GM11168 (cell line): ENCODE measurements around the gene PLEKHF1.
"Not testable (repeated sequence)": the region's sequence is repeated elsewhere in the genome, so short reads cannot be mapped to it uniquely, and the experiment has no call there.

Source experiments
- in situ Hi-C: fragments of 300-500 bp; cut with MboI; formaldehyde crosslinking; loops from one replicate; pipeline ENCODE4 v1.12.0; 2022; ENCODE audit warnings: low sequenced_read_pairs; ENCODE audit not compliant: unreplicated experiment

PLEKHF1 gene

GRCh38 chr19:29662604-29663404 lies 2.5 kb upstream of the PLEKHF1 start:
- in situ Hi-C loops, result loop anchor here (5.0 kb wide), 1 partner anchor 36 kb away; no protein-coding TSS in a partner anchor

GRCh38 chr19:29663861-29664752 lies 1.2 kb upstream of the PLEKHF1 start:
- in situ Hi-C loops, result loop anchor here (5.0 kb wide), 1 partner anchor 37 kb away; no protein-coding TSS in a partner anchor

GRCh38 chr19:29664753-29665214 lies 477 bp upstream of the PLEKHF1 start:
- in situ Hi-C loops, result loop anchor here (5.0 kb wide), 1 partner anchor 37 kb away; no protein-coding TSS in a partner anchor

- in situ Hi-C loops, result no loop called here
Observed at GRCh38 chr19:29665826-29666577, 741 bp downstream of the PLEKHF1 start.

GRCh38 chr19:29666578-29667386 lies 1.5 kb downstream of the PLEKHF1 start:
- in situ Hi-C loops, result no loop called here

GRCh38 chr19:29667387-29667783 lies 2.1 kb downstream of the PLEKHF1 start:
- in situ Hi-C loops, result no loop called here

GRCh38 chr19:29667901-29668341 lies 2.7 kb downstream of the PLEKHF1 start:
- in situ Hi-C loops, result no loop called here

GRCh38 chr19:29668746-29669609 lies 3.7 kb downstream of the PLEKHF1 start:
- in situ Hi-C loops, result no loop called here

GRCh38 chr19:29670255-29670654 lies 5.0 kb downstream of the PLEKHF1 start:
- in situ Hi-C loops, result no loop called here

- in situ Hi-C loops, result not testable (repeated sequence)
Observed at GRCh38 chr19:29671026-29671392, 5.7 kb downstream of the PLEKHF1 start.

GRCh38 chr19:29671393-29672160 lies 6.3 kb downstream of the PLEKHF1 start:
- in situ Hi-C loops, result no loop called here

- in situ Hi-C loops, result no loop called here
Observed at GRCh38 chr19:29672319-29672932, 7.2 kb downstream of the PLEKHF1 start.

- in situ Hi-C loops, result no loop called here
Observed at GRCh38 chr19:29672933-29673336, 7.7 kb downstream of the PLEKHF1 start.

- in situ Hi-C loops, result no loop called here
Observed at GRCh38 chr19:29673451-29674371, 8.4 kb downstream of the PLEKHF1 start.

- in situ Hi-C loops, result no loop called here
Observed at GRCh38 chr19:29674374-29675119, 9.3 kb downstream of the PLEKHF1 start.
